HFF-Myc (cell line): ENCODE measurements around the gene SIRT1.
"Not testable (repeated sequence)": the region's sequence is repeated elsewhere in the genome, so short reads cannot be mapped to it uniquely, and the experiment has no call there.

ENCODE experiments used
- DNase-seq: peaks from one replicate; pipeline ENCODE4 v3.0.0-alpha.2; 2011; ENCODE audit warnings: low read depth; ENCODE audit errors: extremely low read depth
- H3K4me3 ChIP-seq: replicated peaks from 2 replicates; pipeline ENCODE4 v1.5.1; 2011; ENCODE audit warnings: low read depth, mild to moderate bottlenecking, control low read depth, low read length
- TF ChIP-seq, protein P1 (sequence below): IDR thresholded peaks from 2 replicates; pipeline ENCODE4 v1.5.1; 2012; ENCODE audit warnings: mild to moderate bottlenecking, low read depth, low read length, control low read depth; ENCODE audit errors: missing control alignments

SIRT1 gene

DNA sequence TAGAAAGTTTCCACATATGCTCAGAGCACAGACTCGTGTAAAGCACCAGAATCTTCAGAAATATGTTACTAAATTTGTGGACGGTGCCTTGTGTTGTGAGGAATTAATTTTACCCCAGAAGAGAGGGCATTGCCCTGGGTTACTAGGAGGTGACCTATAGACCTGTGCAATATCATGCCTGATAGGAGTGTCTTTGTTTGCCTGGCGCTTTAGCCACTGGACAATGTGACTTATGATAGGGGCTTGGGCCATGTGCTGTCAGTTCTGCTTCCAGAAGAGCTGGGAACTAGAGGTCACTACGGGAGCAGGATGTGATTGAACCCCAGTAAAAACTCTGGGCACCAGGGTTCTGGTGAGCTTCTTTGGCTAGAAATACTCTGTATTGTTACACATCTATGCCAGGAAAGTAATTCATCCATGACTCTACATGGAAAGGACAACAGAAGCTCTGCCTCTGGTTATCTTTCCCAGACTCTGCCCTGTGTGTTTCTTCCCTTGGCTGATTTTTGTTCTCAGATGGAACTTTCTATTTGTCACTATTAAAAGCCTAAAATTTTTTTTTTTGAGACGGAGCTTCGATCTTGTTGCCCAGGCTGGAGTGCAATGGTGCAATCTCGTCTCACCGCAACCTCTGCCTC, 75.5 kb downstream of the SIRT1 start:
- TF ChIP-seq, protein P1, sequence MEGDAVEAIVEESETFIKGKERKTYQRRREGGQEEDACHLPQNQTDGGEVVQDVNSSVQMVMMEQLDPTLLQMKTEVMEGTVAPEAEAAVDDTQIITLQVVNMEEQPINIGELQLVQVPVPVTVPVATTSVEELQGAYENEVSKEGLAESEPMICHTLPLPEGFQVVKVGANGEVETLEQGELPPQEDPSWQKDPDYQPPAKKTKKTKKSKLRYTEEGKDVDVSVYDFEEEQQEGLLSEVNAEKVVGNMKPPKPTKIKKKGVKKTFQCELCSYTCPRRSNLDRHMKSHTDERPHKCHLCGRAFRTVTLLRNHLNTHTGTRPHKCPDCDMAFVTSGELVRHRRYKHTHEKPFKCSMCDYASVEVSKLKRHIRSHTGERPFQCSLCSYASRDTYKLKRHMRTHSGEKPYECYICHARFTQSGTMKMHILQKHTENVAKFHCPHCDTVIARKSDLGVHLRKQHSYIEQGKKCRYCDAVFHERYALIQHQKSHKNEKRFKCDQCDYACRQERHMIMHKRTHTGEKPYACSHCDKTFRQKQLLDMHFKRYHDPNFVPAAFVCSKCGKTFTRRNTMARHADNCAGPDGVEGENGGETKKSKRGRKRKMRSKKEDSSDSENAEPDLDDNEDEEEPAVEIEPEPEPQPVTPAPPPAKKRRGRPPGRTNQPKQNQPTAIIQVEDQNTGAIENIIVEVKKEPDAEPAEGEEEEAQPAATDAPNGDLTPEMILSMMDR, result no peak
- no peak overlapping the region for H3K4me3 ChIP-seq
- DNase-seq, result no peak

GRCh38 chr10:67965456-67965855, 81.0 kb downstream of the SIRT1 start:
- TF ChIP-seq, protein P1, result no peak
- DNase-seq, result no peak
- no peak overlapping the region for H3K4me3 ChIP-seq

- not testable (repeated sequence) for H3K4me3 ChIP-seq, DNase-seq
Measured at GRCh38 chr10:67966035-67966434, 81.6 kb downstream of the SIRT1 start.
